Mesenchymal stem cell (in vitro differentiated cells and primary cell): ENCODE results near the gene STUM.

Source experiments
- DNase-seq: peaks from one replicate; pipeline ENCODE4 v3.0.0-alpha.2; 2013
- H2AFZ ChIP-seq: one replicate; pipeline ENCODE4 v1.6.1; 2013; ENCODE audit warnings: low read depth, mild to moderate bottlenecking, control low read depth, inconsistent platforms, low read length, moderate library complexity
- H2AK5ac ChIP-seq: 2 replicates; pipeline ENCODE4 v1.6.1; 2013; ENCODE audit warnings: low read length, moderate library complexity, mild to moderate bottlenecking, inconsistent platforms; ENCODE audit not compliant: severe bottlenecking
- H2BK120ac ChIP-seq: one replicate; pipeline ENCODE4 v1.6.1; 2013; ENCODE audit warnings: low read depth, mild to moderate bottlenecking, inconsistent platforms, low read length, moderate library complexity
- H2BK12ac ChIP-seq, 2 experiments: one replicate each; pipeline ENCODE4 v1.6.1; 2013; ENCODE audit warnings: inconsistent platforms in 2 of 2, low read length in 2 of 2, mild to moderate bottlenecking in 2 of 2, moderate library complexity in 2 of 2, control low read depth in 1 of 2
- H2BK15ac ChIP-seq: one replicate; pipeline ENCODE4 v1.6.1; 2013; ENCODE audit warnings: mild to moderate bottlenecking, low read depth, inconsistent platforms; ENCODE audit not compliant: poor library complexity, severe bottlenecking
- H2BK5ac ChIP-seq: 2 replicates; pipeline ENCODE4 v1.6.1; 2013; ENCODE audit warnings: low read depth, mild to moderate bottlenecking, low read length, control low read depth, inconsistent platforms; ENCODE audit not compliant: poor library complexity, severe bottlenecking
- H3K14ac ChIP-seq, 2 experiments: one replicate each; pipeline ENCODE4 v1.6.1; 2013; ENCODE audit warnings: inconsistent platforms in 2 of 2, low read length in 2 of 2, control low read depth in 1 of 2, mild to moderate bottlenecking in 1 of 2, moderate library complexity in 1 of 2
- H3K18ac ChIP-seq, 2 experiments: one replicate each; pipeline ENCODE4 v1.6.1; 2013; ENCODE audit warnings: inconsistent platforms in 2 of 2, low read length in 2 of 2, control low read depth in 1 of 2, low read depth in 1 of 2, mild to moderate bottlenecking in 1 of 2
- H3K23ac ChIP-seq, 2 experiments: one replicate each; pipeline ENCODE4 v1.6.1; 2013; ENCODE audit warnings: inconsistent platforms in 2 of 2, low read length in 2 of 2, mild to moderate bottlenecking in 2 of 2, moderate library complexity in 2 of 2, control low read depth in 1 of 2
- H3K27ac ChIP-seq: 2 replicates; pipeline ENCODE4 v1.5.1; 2013; ENCODE audit warnings: mild to moderate bottlenecking, moderate library complexity, low read length, control low read depth, inconsistent platforms; ENCODE audit not compliant: poor library complexity, severe bottlenecking
- H3K27me3 ChIP-seq, 2 experiments: 2 replicates each; pipeline versions ENCODE4 v1.6.1 to v1.7.0; 2013; ENCODE audit warnings: low read length in 2 of 2, mild to moderate bottlenecking in 2 of 2, moderate library complexity in 2 of 2, control low read depth in 1 of 2, inconsistent platforms in 1 of 2; ENCODE audit not compliant: control insufficient read depth in 1 of 2, insufficient read depth in 1 of 2
- H3K36me3 ChIP-seq, 2 experiments: 2 replicates each; pipeline versions ENCODE4 v1.6.1 to v1.7.0; 2013; ENCODE audit warnings: low read length in 2 of 2, control low read depth in 1 of 2, inconsistent platforms in 1 of 2, low read depth in 1 of 2, mild to moderate bottlenecking in 1 of 2; ENCODE audit not compliant: insufficient read depth in 2 of 2, control insufficient read depth in 1 of 2
- H3K4ac ChIP-seq, 2 experiments: one replicate each; pipeline ENCODE4 v1.6.1; 2013; ENCODE audit warnings: inconsistent platforms in 2 of 2, low read length in 2 of 2, mild to moderate bottlenecking in 2 of 2, moderate library complexity in 2 of 2, control low read depth in 1 of 2, low read depth in 1 of 2
- H3K4me1 ChIP-seq: 2 replicates; pipeline ENCODE4 v1.6.1; 2013; ENCODE audit warnings: low read depth, low read length, control low read depth; ENCODE audit not compliant: control insufficient read depth, insufficient read depth
- H3K4me2 ChIP-seq: 2 replicates; pipeline ENCODE4 v1.6.1; 2013; ENCODE audit warnings: low read length, mild to moderate bottlenecking, inconsistent platforms; ENCODE audit not compliant: poor library complexity, severe bottlenecking
- H3K4me3 ChIP-seq, 2 experiments: 2 replicates each; pipeline versions ENCODE4 v1.5.1 to v1.7.0; 2013; ENCODE audit warnings: low read length in 2 of 2, mild to moderate bottlenecking in 2 of 2, control low read depth in 1 of 2, low read depth in 1 of 2; ENCODE audit not compliant: insufficient read depth in 1 of 2
- H3K79me1 ChIP-seq: replicated peaks from 2 replicates; pipeline ENCODE4 v1.6.1; 2013; ENCODE audit warnings: mild to moderate bottlenecking, control low read depth, low read length, inconsistent platforms; ENCODE audit not compliant: poor library complexity, severe bottlenecking
- H3K9ac ChIP-seq: 2 replicates; pipeline ENCODE4 v1.7.0; 2013; ENCODE audit warnings: mild to moderate bottlenecking, low read length, moderate library complexity
- H3K9me3 ChIP-seq: 2 replicates; pipeline ENCODE4 v1.7.0; 2013; ENCODE audit warnings: mild to moderate bottlenecking, low read length; ENCODE audit not compliant: control insufficient read depth
- H4K8ac ChIP-seq: one replicate; pipeline ENCODE4 v1.6.1; 2013; ENCODE audit warnings: inconsistent platforms, mild to moderate bottlenecking, low read length, moderate library complexity
- H4K91ac ChIP-seq: one replicate; pipeline ENCODE4 v1.6.1; 2013; ENCODE audit warnings: mild to moderate bottlenecking, low read length, inconsistent platforms
- WGBS: methylation state at CpG from one replicate; pipeline ENCODE4 v1.1.7; 2013; ENCODE audit warnings: mixed read lengths; 5-methylcytosine and 5-hydroxymethylcytosine counted together

The STUM gene

GRCh38 chr1:226644541-226645176 is 96.1 kb downstream of the STUM start:
- WGBS: 96% methylated on average over 10 of the region's 10 CpGs
- H3K4me2 ChIP-seq: no peak overlapping the region
- no peak overlapping the region for H3K14ac ChIP-seq
- no peak overlapping the region for H4K8ac ChIP-seq
- H3K27ac ChIP-seq: no peak overlapping the region
- H3K27me3 ChIP-seq: no peaks in the 10 kb centered on the region
- H3K9me3 ChIP-seq: no peaks in the 10 kb centered on the region
- no peak overlapping the region for H2BK12ac ChIP-seq
- DNase-seq: peak; percentile 50
- no peak overlapping the region for H3K4ac ChIP-seq
- H3K79me1 ChIP-seq: peaks cover 5% of the 10 kb centered on the region
- no peak overlapping the region for H3K9ac ChIP-seq
- no peak overlapping the region for H3K18ac ChIP-seq
- no peak overlapping the region for H3K23ac ChIP-seq
- no peak overlapping the region for H3K4me3 ChIP-seq
- H3K36me3 ChIP-seq: peaks cover 38 to 40% of the 10 kb centered on the region in 2 experiments
- no peak overlapping the region for H2AFZ ChIP-seq
- H2BK120ac ChIP-seq: no peak overlapping the region
- H2BK5ac ChIP-seq: no peak overlapping the region
- H2AK5ac ChIP-seq: no peak overlapping the region
- no peak overlapping the region for H4K91ac ChIP-seq
- no peak overlapping the region for H2BK15ac ChIP-seq
- peaks cover 41% of the 10 kb centered on the region for H3K4me1 ChIP-seq

- no peaks in the 10 kb centered on the region for H3K9me3 ChIP-seq
- no peak overlapping the region for H3K14ac ChIP-seq
- H3K27me3 ChIP-seq: no peaks in the 10 kb centered on the region
- no peak overlapping the region for H4K8ac ChIP-seq
- H3K36me3 ChIP-seq: peaks cover 30 to 38% of the 10 kb centered on the region in 2 experiments
- H3K4me3 ChIP-seq: no peak overlapping the region
- no peak overlapping the region for H2BK15ac ChIP-seq
- no peak overlapping the region for H2BK120ac ChIP-seq
- H3K23ac ChIP-seq: no peak overlapping the region
- no peak overlapping the region for H2AK5ac ChIP-seq
- H3K9ac ChIP-seq: peak overlapping the region; percentile 44
- no peak overlapping the region for H2AFZ ChIP-seq
- peaks cover 42% of the 10 kb centered on the region for H3K4me1 ChIP-seq
- no peak overlapping the region for H3K27ac ChIP-seq
- H3K4me2 ChIP-seq: no peak overlapping the region
- no peak overlapping the region for H2BK5ac ChIP-seq
- 96% methylated on average over 10 of the region's 10 CpGs for WGBS
- DNase-seq: no peak
- no peak overlapping the region for H4K91ac ChIP-seq
- no peak overlapping the region for H3K4ac ChIP-seq
- H3K18ac ChIP-seq: no peak overlapping the region
- H3K79me1 ChIP-seq: peaks cover 5% of the 10 kb centered on the region
- H2BK12ac ChIP-seq: peak overlapping the region in 1 of 2 experiments; percentile 55
Measured at GRCh38 chr1:226645279-226645976, 96.9 kb downstream of the STUM start.

- no peaks in the 10 kb centered on the region for H3K9me3 ChIP-seq
- no peak overlapping the region for H2AFZ ChIP-seq
- no peak overlapping the region for H3K23ac ChIP-seq
- peaks cover 42% of the 10 kb centered on the region for H3K4me1 ChIP-seq
- no peak overlapping the region for H2BK12ac ChIP-seq
- H3K27ac ChIP-seq: no peak overlapping the region
- H3K79me1 ChIP-seq: peaks cover 9% of the 10 kb centered on the region
- H4K91ac ChIP-seq: no peak overlapping the region
- H3K27me3 ChIP-seq: no peaks in the 10 kb centered on the region
- no peak overlapping the region for H3K4ac ChIP-seq
- H3K4me2 ChIP-seq: no peak overlapping the region
- WGBS: 93% methylated on average over 17 of the region's 18 CpGs
- H2BK5ac ChIP-seq: no peak overlapping the region
- no peak overlapping the region for H2BK15ac ChIP-seq
- peak overlapping the region in 1 of 2 experiments; percentile 54 for H3K18ac ChIP-seq
- H4K8ac ChIP-seq: no peak overlapping the region
- H2BK120ac ChIP-seq: no peak overlapping the region
- H2AK5ac ChIP-seq: no peak overlapping the region
- no peak overlapping the region for H3K4me3 ChIP-seq
- peak overlapping the region; percentile 44 for H3K9ac ChIP-seq
- peaks cover 30 to 38% of the 10 kb centered on the region in 2 experiments for H3K36me3 ChIP-seq
- DNase-seq: no peak
- no peak overlapping the region for H3K14ac ChIP-seq
Measured at GRCh38 chr1:226646026-226646869, 97.7 kb downstream of the STUM start.
